PC-3 (cell line): Measurements from ENCODE around the gene KCNQ1. TPM values are rescaled to one million over a fixed set of nuclear protein-coding genes. Genes with fewer than 3 reads are reported as not detected.

ENCODE experiments used
- ATAC-seq: fragments of 200-7000 bp; cut with Tn5 transposase; 2 replicates; pipeline ENCODE4 v1.9.1; 2020; ENCODE audit warnings: mild to moderate bottlenecking, moderate library complexity
- BruUV-seq: library from RNA; stranded (reverse); fragments of 400-500 nt; replicated peaks from 2 replicates; lab custom pipeline; 2021; lab: Mats Ljungman, UMichigan
- CTCF ChIA-PET: fragments of 300-600 bp; sonication (Branson Sonifier 250); formaldehyde crosslinking; loops from one replicate; lab custom pipeline; 2022; ENCODE audit warnings: antibody characterized with exemption; lab: Charles Lee
- POLR2A ChIA-PET: fragments of 300-600 bp; sonication (Branson Sonifier 250); formaldehyde crosslinking; loops from one replicate; lab custom pipeline; 2022; ENCODE audit warnings: antibody characterized with exemption; ENCODE audit not compliant: unreplicated experiment; lab: Charles Lee
- DNase-seq: peaks from one replicate; pipeline ENCODE4 v3.0.0-alpha.2; 2015
- H2AFZ ChIP-seq: fragments of 300-600 bp; sonication (generic); 2 replicates; pipeline ENCODE4 v1.6.0; 2016; ENCODE audit warnings: antibody characterized with exemption, low read length
- H3F3A ChIP-seq: fragments of 300-600 bp; sonication (generic); one replicate; pipeline ENCODE4 v1.6.0; 2017; ENCODE audit warnings: antibody characterized with exemption, low read length, control low read depth, mild to moderate bottlenecking; ENCODE audit not compliant: unreplicated experiment
- H3K27ac ChIP-seq: fragments of 300-600 bp; sonication (generic); 2 replicates; pipeline ENCODE4 v1.5.1; 2016; ENCODE audit warnings: mild to moderate bottlenecking, low read length
- H3K27me3 ChIP-seq: fragments of 300-600 bp; sonication (generic); 2 replicates; pipeline ENCODE4 v1.6.1; 2016; ENCODE audit warnings: low read length, mixed read lengths
- H3K36me3 ChIP-seq: fragments of 300-600 bp; sonication (generic); 2 replicates; pipeline ENCODE4 v1.6.1; 2016; ENCODE audit warnings: low read depth, mixed run types, low read length, mixed read lengths
- H3K4me1 ChIP-seq: fragments of 300-600 bp; sonication (generic); 2 replicates; pipeline ENCODE4 v1.5.1; 2016; ENCODE audit warnings: low read length; ENCODE audit not compliant: insufficient read depth
- H3K4me2 ChIP-seq: fragments of 300-600 bp; sonication (generic); 2 replicates; pipeline ENCODE4 v1.6.0; 2016; ENCODE audit warnings: low read length
- H3K4me3 ChIP-seq: fragments of 300-600 bp; sonication (generic); 2 replicates; pipeline ENCODE4 v1.5.1; 2016; ENCODE audit warnings: mild to moderate bottlenecking, low read length, mixed read lengths
- H3K79me2 ChIP-seq: fragments of 300-600 bp; sonication (generic); 2 replicates; pipeline ENCODE4 v1.6.1; 2017; ENCODE audit warnings: low read length, mixed read lengths
- H3K9ac ChIP-seq: fragments of 300-600 bp; sonication (generic); 2 replicates; pipeline ENCODE4 v1.6.0; 2016; ENCODE audit warnings: mild to moderate bottlenecking, low read length
- H3K9me2 ChIP-seq: fragments of 300-600 bp; sonication (generic); replicated peaks from 2 replicates; pipeline ENCODE4 v1.6.1; 2016; ENCODE audit warnings: mixed run types, low read length, mixed read lengths
- H3K9me3 ChIP-seq: fragments of 300-600 bp; sonication (generic); 2 replicates; pipeline ENCODE4 v1.6.1; 2016; ENCODE audit warnings: low read length, mixed read lengths
- H4K20me1 ChIP-seq: fragments of 300-600 bp; sonication (generic); 2 replicates; pipeline ENCODE4 v1.6.1; 2016; ENCODE audit warnings: low read length, mixed read lengths
- EZH2 ChIP-seq: fragments of 300-600 bp; sonication (generic); IDR thresholded peaks from one replicate; pipeline ENCODE4 v1.6.1; 2017; ENCODE audit warnings: antibody characterized with exemption, mild to moderate bottlenecking, low read length; ENCODE audit not compliant: unreplicated experiment
- EZH2phosphoT487 ChIP-seq: fragments of 300-600 bp; sonication (generic); IDR thresholded peaks from 2 replicates; pipeline ENCODE4 v1.6.1; 2018; ENCODE audit warnings: mild to moderate bottlenecking, antibody characterized with exemption, low read length, borderline replicate concordance
- intact Hi-C: fragments of 100-400 bp; cut with micrococcal nuclease; formaldehyde crosslinking; loops from 2 replicates; pipeline ENCODE4 v1.9.0; 2023
- total RNA-seq: library from RNA; depleted of rRNA; stranded (reverse); fragments of >200 nt; gene quantifications from 2 replicates; pipeline ENCODE4 v1.2.3, GENCODE V29; 2014
- TF ChIP-seq, protein P1 (sequence below): fragments of 300-600 bp; sonication (generic); conservative IDR thresholded peaks from 2 replicates; pipeline ENCODE4 v1.5.1; 2017; ENCODE audit warnings: antibody characterized with exemption, low read depth, mild to moderate bottlenecking, low read length

KCNQ1 gene
- total RNA-seq, 1 experiment from 2014 or later = 0.40 TPM

- DNase-seq (no peak), ATAC-seq (no peak)
- Histone ChIP-seq H3K4me2 (no peak overlapping the region), H3K4me3 (no peak overlapping the region), H3K4me1 (peaks cover 33% of the 10 kb centered on the region), H2AFZ (no peak overlapping the region), H3K9me3 (no peaks in the 10 kb centered on the region), H3K9ac (no peak overlapping the region), H3K27me3 (no peaks in the 10 kb centered on the region), H3K79me2 (no peaks in the 10 kb centered on the region), H3K27ac (no peak overlapping the region), H3K36me3 (no peaks in the 10 kb centered on the region), H4K20me1 (no peaks in the 10 kb centered on the region), H3K9me2 (no peaks in the 10 kb centered on the region), H3F3A (no peaks in the 10 kb centered on the region)
- no peak for TF ChIP-seq EZH2phosphoT487
- TF ChIP-seq, protein P1, sequence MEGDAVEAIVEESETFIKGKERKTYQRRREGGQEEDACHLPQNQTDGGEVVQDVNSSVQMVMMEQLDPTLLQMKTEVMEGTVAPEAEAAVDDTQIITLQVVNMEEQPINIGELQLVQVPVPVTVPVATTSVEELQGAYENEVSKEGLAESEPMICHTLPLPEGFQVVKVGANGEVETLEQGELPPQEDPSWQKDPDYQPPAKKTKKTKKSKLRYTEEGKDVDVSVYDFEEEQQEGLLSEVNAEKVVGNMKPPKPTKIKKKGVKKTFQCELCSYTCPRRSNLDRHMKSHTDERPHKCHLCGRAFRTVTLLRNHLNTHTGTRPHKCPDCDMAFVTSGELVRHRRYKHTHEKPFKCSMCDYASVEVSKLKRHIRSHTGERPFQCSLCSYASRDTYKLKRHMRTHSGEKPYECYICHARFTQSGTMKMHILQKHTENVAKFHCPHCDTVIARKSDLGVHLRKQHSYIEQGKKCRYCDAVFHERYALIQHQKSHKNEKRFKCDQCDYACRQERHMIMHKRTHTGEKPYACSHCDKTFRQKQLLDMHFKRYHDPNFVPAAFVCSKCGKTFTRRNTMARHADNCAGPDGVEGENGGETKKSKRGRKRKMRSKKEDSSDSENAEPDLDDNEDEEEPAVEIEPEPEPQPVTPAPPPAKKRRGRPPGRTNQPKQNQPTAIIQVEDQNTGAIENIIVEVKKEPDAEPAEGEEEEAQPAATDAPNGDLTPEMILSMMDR = no peak
- TF ChIP-seq EZH2 = no peak
- ChIA-PET POLR2A (interaction anchor here (0.6 kb wide), 1 partner anchor 206 kb away, joined by 4 read pairs; no protein-coding TSS in a partner anchor), CTCF (interaction anchor here (2.1 kb wide), 1 partner anchor 356 kb away, joined by 24 read pairs; no protein-coding TSS in a partner anchor)
- intact Hi-C loops = loop anchor here (10.0 kb wide), 1 partner anchor 465 kb away; no protein-coding TSS in a partner anchor
- no TSS peak for BruUV-seq
Observed at GRCh38 chr11:2889362-2890273, 444.8 kb downstream of the KCNQ1 start.

- Histone ChIP-seq H3K36me3 (no peaks in the 10 kb centered on the region), H3F3A (no peaks in the 10 kb centered on the region), H3K4me2 (peak overlapping the region; percentile 54), H3K4me1 (peaks cover 28% of the 10 kb centered on the region), H3K9me3 (no peaks in the 10 kb centered on the region), H3K9ac (no peak overlapping the region), H3K9me2 (no peaks in the 10 kb centered on the region), H3K4me3 (peak overlapping the region; percentile 12; the same call in 1 of the 2 replicates), H3K27me3 (no peaks in the 10 kb centered on the region), H4K20me1 (no peaks in the 10 kb centered on the region), H3K27ac (no peak overlapping the region), H2AFZ (0 out of 2 replicates have a peak overlapping the region, but pooled peaks have one; percentile 36), H3K79me2 (no peaks in the 10 kb centered on the region)
- TSS peak; percentile 42 for BruUV-seq
- TF ChIP-seq EZH2phosphoT487 = no peak
- TF ChIP-seq EZH2 = no peak
- TF ChIP-seq, protein P1 = no peak
- intact Hi-C loops = no loop called here
- DNase-seq (peak; percentile 58), ATAC-seq (no peak)
- ChIA-PET CTCF (interaction anchor here (0.6 to 3.4 kb wide), 4 partner anchors 36 to 359 kb away, joined by 3 to 40 read pairs (median 12); partner anchors contain the start of gene PHLDA2), POLR2A (no interaction called here)
Observed at GRCh38 chr11:2890466-2891294, 445.9 kb downstream of the KCNQ1 start.
